Prostate gland (tissue), 2 donors: ENCODE data around the gene SETD6. TPM values are rescaled to one million over a fixed set of nuclear protein-coding genes. Genes with fewer than 3 reads are reported as not detected.
A peak's percentile ranks its signal among the peaks of the same experiment; 100 is the strongest.

Experiments used
- DNase-seq: peaks from one replicate; pipeline ENCODE4 v3.0.0-alpha.2; 2019; ENCODE audit warnings: low spot score
- H3K27ac ChIP-seq, 2 donors: fragments of 200-600 bp; sonication (generic); 2 replicates each; pipeline ENCODE4 v1.5.1; 2017 to 2019
- H3K27me3 ChIP-seq: fragments of 200-600 bp; sonication (generic); replicated peaks from 2 replicates; pipeline ENCODE4 v1.5.1; 2019; ENCODE audit not compliant: insufficient read depth
- H3K36me3 ChIP-seq, 2 donors: fragments of 200-600 bp; sonication (generic); 1 replicate in 1 of 2; 2 replicates in 1 of 2; pipeline versions ENCODE4 v1.5.1 to v1.8.1; 2017 to 2019
- H3K4me1 ChIP-seq: fragments of 200-600 bp; sonication (generic); replicated peaks from 2 replicates; pipeline ENCODE4 v1.5.1; 2019
- H3K4me3 ChIP-seq, 2 donors: fragments of 200-600 bp; sonication (generic); 2 replicates each; pipeline ENCODE4 v1.5.1; 2017 to 2019
- H3K9me3 ChIP-seq: fragments of 200-600 bp; sonication (generic); 2 replicates; pipeline ENCODE4 v1.5.1; 2017
- POLR2A ChIP-seq: fragments of 450-650 bp; IDR thresholded peaks from one replicate; pipeline ENCODE4 v1.6.1; 2016; ENCODE audit warnings: antibody characterized with exemption, mild to moderate bottlenecking
- POLR2AphosphoS5 ChIP-seq: sonication (generic); formaldehyde crosslinking; IDR thresholded peaks from one replicate; pipeline ENCODE4 v1.6.1; 2017; ENCODE audit warnings: antibody characterized with exemption
- WGBS: methylation state at CpG from one replicate; pipeline ENCODE4 v1.1.5; 2018; 5-methylcytosine and 5-hydroxymethylcytosine counted together
- intact Hi-C: fragments of 100-400 bp; cut with DNase I; formaldehyde crosslinking; loops from one replicate; pipeline ENCODE4 v1.14.2; 2022
- total RNA-seq, 2 donors: library from RNA; depleted of rRNA; stranded (reverse); fragments of >200 nt; gene quantifications; one replicate each; pipeline ENCODE4 v1.1.0, GENCODE V29; 2016
- TF ChIP-seq, protein P1 (sequence below), 4 experiments: fragments of 200-600 bp in 2 of 4; fragments of 450-650 bp in 2 of 4; sonication (generic) in 2 of 4; IDR thresholded peaks; 1 replicate in 3 of 4; 2 replicates in 1 of 4; pipeline ENCODE4 v1.5.1; 2016 to 2019; ENCODE audit warnings: antibody characterized with exemption in 4 of 4, mild to moderate bottlenecking in 2 of 4, moderate library complexity in 2 of 4

SETD6 gene
- total RNA-seq, 2 donors from 2014 or later = 45.4 to 55.8 TPM

GRCh38 chr16:58492735-58493134 lies 22.6 kb upstream of the SETD6 start:
- Histone ChIP-seq H3K36me3 (no peaks in the 10 kb centered on the region), H3K4me3 (no peak overlapping the region), H3K4me1 (no peaks in the 10 kb centered on the region), H3K27ac (no peak overlapping the region), H3K9me3 (no peaks in the 10 kb centered on the region), H3K27me3 (no peaks in the 10 kb centered on the region)
- 36% methylated on average over 5 of the region's 5 CpGs for WGBS
- no peak for DNase-seq
- TF ChIP-seq POLR2AphosphoS5 = no peak
- TF ChIP-seq, protein P1, sequence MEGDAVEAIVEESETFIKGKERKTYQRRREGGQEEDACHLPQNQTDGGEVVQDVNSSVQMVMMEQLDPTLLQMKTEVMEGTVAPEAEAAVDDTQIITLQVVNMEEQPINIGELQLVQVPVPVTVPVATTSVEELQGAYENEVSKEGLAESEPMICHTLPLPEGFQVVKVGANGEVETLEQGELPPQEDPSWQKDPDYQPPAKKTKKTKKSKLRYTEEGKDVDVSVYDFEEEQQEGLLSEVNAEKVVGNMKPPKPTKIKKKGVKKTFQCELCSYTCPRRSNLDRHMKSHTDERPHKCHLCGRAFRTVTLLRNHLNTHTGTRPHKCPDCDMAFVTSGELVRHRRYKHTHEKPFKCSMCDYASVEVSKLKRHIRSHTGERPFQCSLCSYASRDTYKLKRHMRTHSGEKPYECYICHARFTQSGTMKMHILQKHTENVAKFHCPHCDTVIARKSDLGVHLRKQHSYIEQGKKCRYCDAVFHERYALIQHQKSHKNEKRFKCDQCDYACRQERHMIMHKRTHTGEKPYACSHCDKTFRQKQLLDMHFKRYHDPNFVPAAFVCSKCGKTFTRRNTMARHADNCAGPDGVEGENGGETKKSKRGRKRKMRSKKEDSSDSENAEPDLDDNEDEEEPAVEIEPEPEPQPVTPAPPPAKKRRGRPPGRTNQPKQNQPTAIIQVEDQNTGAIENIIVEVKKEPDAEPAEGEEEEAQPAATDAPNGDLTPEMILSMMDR (IDR thresholded peaks at IDR 0.05) = no peak
- TF ChIP-seq POLR2A = no peak
- intact Hi-C loops = loop anchor here (10.0 kb wide), 1 partner anchor 468 kb away; the partner anchor contains the start of gene MMP15

- H3K36me3 ChIP-seq = no peaks in the 10 kb centered on the region
- 75% methylated on average over 20 of the region's 20 CpGs for WGBS
- no peak overlapping the region for H3K4me3 ChIP-seq
- intact Hi-C loops = loop anchor here (10.0 kb wide), 1 partner anchor 469 kb away; the partner anchor contains the start of gene MMP15
- H3K4me1 ChIP-seq = no peaks in the 10 kb centered on the region
- DNase-seq = no peak
- TF ChIP-seq, protein P1 (IDR thresholded peaks at IDR 0.05) = no peak
- TF ChIP-seq POLR2AphosphoS5 (no peak), POLR2A (no peak)
- H3K27ac ChIP-seq = no peak overlapping the region
- no peaks in the 10 kb centered on the region for H3K27me3 ChIP-seq
- H3K9me3 ChIP-seq = no peaks in the 10 kb centered on the region
Observed at GRCh38 chr16:58493756-58494431, 21.4 kb upstream of the SETD6 start.

- Histone ChIP-seq H3K9me3 (no peaks in the 10 kb centered on the region), H3K27ac (no peak overlapping the region), H3K4me1 (no peaks in the 10 kb centered on the region), H3K36me3 (no peaks in the 10 kb centered on the region), H3K4me3 (no peak overlapping the region), H3K27me3 (no peaks in the 10 kb centered on the region)
- no peak for DNase-seq
- intact Hi-C loops = loop anchor here (10.0 kb wide), 1 partner anchor 470 kb away; the partner anchor contains the start of gene MMP15
- 8% methylated on average over 8 of the region's 8 CpGs for WGBS
- no peak for TF ChIP-seq POLR2A
- TF ChIP-seq, protein P1 (IDR thresholded peaks at IDR 0.05) = peak in 1 of 4 experiments; percentile 8
Observed at GRCh38 chr16:58494981-58495520, 20.3 kb upstream of the SETD6 start.

- no peak for DNase-seq
Observed at GRCh38 chr16:58495521-58496331, 19.6 kb upstream of the SETD6 start.

More at GRCh38 chr16:58495521-58496331, 19.6 kb upstream of the SETD6 start:
- no peaks in the 10 kb centered on the region for H3K36me3 ChIP-seq
- H3K4me3 ChIP-seq = no peak overlapping the region
- intact Hi-C loops = loop anchor here (10.0 kb wide), 1 partner anchor 471 kb away; the partner anchor contains the start of gene MMP15
- H3K27me3 ChIP-seq = no peaks in the 10 kb centered on the region
- WGBS = 71% methylated on average over 23 of the region's 24 CpGs
- H3K9me3 ChIP-seq = no peaks in the 10 kb centered on the region
- TF ChIP-seq, protein P1 (IDR thresholded peaks at IDR 0.05) = no peak
- TF ChIP-seq POLR2AphosphoS5 = no peak
- TF ChIP-seq POLR2A = no peak
- H3K4me1 ChIP-seq = no peaks in the 10 kb centered on the region
- H3K27ac ChIP-seq = no peak overlapping the region
